ENCODE results near the gene VAMP7.
"Not testable (repeated sequence)": the region's sequence is repeated elsewhere in the genome, so short reads cannot be mapped to it uniquely, and the experiment has no call there.

VAMP7 gene

GRCh38 chrX:155907661-155908060, 26.5 kb downstream of the VAMP7 start:
- DNase-seq (ENCODE audit: low read depth): not testable (repeated sequence)

DNA sequence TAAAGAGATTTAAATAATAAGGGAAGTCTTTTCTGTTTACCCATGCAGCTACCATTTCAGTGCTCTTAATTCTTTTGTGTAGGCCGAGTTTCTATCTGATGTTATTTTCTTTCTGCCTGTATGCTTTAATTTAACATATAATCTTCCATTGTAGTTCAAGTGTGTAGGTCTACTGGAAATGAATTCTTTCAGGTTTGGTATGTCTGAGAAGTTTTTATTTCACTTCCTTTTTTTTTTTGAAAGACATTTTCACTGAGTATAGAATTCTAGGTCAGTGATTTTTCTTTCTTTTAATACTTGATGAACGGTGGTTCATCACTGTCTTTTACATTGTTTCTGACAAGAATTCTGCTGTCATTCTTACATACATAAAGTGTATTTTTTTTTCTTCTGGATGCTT, 42.1 kb downstream of the VAMP7 start:
- DNase-seq (ENCODE audit: low read depth): no peak

GRCh38 chrX:155930852-155931618, 49.9 kb downstream of the VAMP7 start:
- DNase-seq (ENCODE audit: low read depth): not testable (repeated sequence)

DNA sequence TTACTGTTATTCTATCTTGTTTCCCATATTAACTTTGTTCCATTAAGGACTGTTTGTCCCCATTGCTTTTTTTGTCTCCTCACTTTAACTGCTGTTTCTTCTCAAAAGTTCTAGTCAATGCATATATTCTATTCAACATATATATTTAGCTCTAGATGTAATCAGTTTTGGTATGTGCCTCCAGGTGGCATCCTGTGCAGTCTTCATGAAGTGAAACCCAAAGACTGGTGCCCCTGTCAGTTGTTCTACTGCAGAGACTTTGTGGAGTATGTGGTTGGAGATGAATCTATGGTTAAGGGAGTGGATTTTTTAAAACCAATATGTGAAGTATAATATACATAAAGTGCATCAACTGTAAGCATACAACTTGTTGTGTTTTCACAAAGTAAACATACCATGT, 57.0 kb downstream of the VAMP7 start:
- no peak for DNase-seq (ENCODE audit: low read depth)

GRCh38 chrX:155949098-155949497, 68.0 kb downstream of the VAMP7 start:
- no peak for DNase-seq (ENCODE audit: low read depth)

DNA sequence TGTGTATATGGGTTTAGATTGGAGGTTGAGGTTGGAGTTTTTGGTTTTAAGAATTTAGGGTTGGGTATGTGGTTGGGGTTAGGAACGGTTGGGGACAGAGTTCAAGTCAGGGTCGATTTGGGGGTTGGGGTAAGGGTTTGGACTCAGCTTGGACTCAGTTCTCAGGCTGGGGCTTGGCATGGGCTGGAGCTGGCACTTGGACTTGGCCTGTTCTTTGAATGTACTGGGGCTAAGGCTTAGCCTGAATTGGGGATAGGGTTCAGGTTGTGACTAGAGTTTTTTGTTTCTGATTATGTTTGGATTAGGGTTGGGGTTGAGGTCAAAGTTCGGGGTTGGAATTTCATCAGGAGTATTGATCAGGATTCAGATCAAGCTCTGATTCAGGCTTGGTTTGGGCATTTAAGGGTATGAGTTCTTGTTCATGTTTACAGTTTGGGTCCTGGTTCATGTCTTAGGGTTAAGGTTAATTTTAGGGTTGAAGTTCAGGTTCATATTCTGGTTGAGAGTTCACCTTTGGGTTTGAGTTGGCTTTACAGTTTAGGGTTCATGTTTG, 70.2 kb downstream of the VAMP7 start:
- DNase-seq (ENCODE audit: low read depth): no peak

GRCh38 chrX:155953055-155953454, 71.9 kb downstream of the VAMP7 start:
- DNase-seq (ENCODE audit: low read depth): no peak

GRCh38 chrX:155954793-155955192, 73.6 kb downstream of the VAMP7 start:
- no peak for DNase-seq (ENCODE audit: low read depth)

GRCh38 chrX:155956099-155956498, 75.0 kb downstream of the VAMP7 start:
- no peak for DNase-seq (ENCODE audit: low read depth)

- no peak for DNase-seq (ENCODE audit: low read depth)
Measured at GRCh38 chrX:155956649-155957048, 75.5 kb downstream of the VAMP7 start.

DNA sequence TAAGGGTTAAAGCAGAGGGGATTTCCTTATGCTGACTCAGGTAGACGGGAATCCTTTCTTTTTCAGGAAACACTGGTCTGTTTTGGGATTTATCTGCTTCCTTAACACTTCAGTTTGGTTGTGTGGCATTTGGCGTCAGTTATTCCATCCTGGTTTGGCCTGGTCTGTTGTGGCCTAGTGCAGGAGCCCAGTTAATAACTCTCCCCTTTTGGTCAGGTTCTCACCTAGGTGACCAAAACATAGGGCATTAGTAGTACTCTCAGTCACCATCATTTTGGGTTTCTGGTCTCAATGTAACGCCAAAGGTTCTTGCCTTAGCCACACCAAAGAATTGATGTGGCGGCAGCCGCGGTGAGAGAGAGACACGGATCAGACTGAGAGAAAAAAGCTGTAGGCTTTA, 76.7 kb downstream of the VAMP7 start:
- DNase-seq (ENCODE audit: low read depth): no peak

DNA sequence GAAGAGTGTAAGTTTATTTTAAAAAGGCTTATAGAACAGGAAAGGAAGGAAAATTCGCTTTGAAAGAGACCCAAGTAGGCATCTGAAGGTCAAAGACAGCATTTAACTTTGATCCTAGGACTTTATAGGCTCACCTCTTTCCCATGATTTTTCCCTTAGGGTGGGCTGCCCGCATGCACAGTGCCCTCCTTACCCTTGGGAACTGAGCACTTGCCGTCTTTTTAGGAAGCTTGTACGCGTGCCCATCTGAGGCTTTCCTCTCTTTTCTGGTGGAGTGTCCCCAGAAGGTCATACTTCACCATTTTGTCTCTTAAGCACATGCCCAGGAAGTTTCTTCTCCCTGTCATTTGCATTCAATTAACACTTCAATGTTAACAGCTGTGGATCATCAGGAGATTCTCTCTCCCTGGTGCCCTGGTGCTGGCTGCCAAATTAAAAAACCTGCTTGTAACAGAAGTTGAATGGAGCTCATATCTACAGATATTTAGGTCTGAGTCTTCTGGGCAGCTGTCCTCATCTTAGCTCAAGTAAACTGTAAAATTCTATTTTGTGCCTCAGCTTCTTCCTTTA, 78.0 kb downstream of the VAMP7 start:
- no peak for DNase-seq (ENCODE audit: low read depth)

GRCh38 chrX:155962906-155963305, 81.8 kb downstream of the VAMP7 start:
- DNase-seq (ENCODE audit: low read depth): no peak

- no peak for DNase-seq (ENCODE audit: low read depth)
Measured at GRCh38 chrX:155966876-155967275, 85.7 kb downstream of the VAMP7 start.

GRCh38 chrX:155967653-155968325, 86.6 kb downstream of the VAMP7 start:
- DNase-seq (ENCODE audit: low read depth): no peak

- no peak for DNase-seq (ENCODE audit: low read depth)
Measured at GRCh38 chrX:155968326-155968661, 87.1 kb downstream of the VAMP7 start.

DNA sequence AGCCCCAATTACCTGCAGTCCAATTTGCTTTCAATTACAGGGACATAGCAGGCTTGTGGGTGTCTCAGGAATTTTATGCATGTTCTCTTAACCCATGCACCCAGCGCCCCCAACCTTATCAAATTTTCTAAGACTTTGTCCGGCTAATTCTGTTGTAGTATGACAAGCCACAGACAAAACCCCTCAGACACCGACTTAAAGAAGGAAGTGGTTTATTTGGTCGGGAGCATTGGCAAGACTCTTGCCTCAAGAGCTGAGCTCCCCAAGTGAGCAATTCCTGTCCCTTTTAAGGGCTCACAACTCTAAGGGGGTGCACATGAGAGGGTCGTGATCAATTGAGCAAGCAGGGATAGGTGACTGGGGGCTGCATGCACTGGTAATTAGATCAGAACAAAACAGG, 87.6 kb downstream of the VAMP7 start:
- no peak for DNase-seq (ENCODE audit: low read depth)

GRCh38 chrX:155971658-155972057, 90.5 kb downstream of the VAMP7 start:
- not testable (repeated sequence) for DNase-seq (ENCODE audit: low read depth)

DNA sequence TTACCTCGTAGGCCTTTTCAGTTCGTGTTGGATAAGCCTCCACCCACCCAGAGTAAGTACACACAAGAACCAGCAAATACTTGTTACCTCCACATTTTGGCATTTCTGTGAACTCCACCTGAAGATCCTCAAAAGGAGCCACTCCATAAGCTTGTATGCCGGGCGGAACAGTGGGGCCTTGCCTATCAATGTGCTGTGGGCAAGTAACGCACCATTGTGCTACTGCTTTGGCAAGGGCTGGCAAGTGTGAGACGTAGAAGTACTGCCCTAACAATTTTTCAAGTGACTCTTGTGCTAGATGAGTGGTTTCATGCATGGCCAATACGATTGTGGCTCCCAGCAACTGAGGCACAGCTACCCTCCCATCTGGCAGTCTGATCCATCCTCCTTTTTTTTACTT, 91.1 kb downstream of the VAMP7 start:
- DNase-seq (ENCODE audit: low read depth): not testable (repeated sequence)

DNA sequence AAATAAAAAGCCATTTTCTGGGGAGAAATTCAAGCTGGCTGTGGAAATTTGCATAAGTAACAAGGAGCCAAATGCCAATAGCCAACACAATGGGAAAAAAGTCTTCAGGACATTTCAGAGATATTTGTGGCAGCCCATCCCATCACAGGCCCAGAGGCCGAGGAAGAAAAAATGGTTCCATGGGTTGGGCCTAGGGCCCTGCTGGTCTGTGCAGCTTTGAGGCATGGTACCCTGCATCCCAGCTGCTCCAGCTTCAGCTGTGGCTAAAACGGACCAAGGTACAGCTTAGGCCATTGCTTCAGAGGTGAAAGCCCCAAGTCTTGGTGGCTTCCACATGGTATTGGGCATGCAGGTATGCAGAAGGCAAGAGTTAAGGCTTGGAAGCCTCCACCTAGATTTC, 102.2 kb downstream of the VAMP7 start:
- DNase-seq (ENCODE audit: low read depth): no peak

DNA sequence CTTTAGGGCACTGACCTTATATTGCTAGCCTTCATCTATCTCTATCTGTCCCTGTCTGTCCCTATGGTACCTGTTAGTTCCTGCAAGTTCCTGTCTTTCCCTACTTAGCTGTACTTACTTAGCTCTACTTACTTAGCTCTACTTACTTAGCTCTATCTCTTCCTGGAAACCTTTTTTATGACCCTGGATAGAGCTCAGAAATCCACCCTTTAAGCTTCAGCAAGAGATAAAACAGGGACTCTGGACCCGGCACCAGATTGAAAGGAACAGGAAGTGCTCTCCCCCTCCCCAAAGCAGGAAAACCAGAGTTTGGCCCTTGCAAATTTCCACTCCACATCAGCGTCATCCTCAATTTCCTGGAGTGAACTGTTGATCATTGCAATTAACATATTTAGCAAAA, 104.1 kb downstream of the VAMP7 start:
- DNase-seq (ENCODE audit: low read depth): no peak

GRCh38 chrX:155986995-155987394, 105.8 kb downstream of the VAMP7 start:
- DNase-seq (ENCODE audit: low read depth): not testable (repeated sequence)

GRCh38 chrX:155988859-155989258, 107.7 kb downstream of the VAMP7 start:
- no peak for DNase-seq (ENCODE audit: low read depth)

Data from activated T-helper 1 cell treated with Interleukin-2 at 50 U/mL for 16 hours (primary cell).